ENCODE measurements around the gene DHCR7.

The DHCR7 gene

GRCh38 chr11:71443736-71444445 lies 4.3 kb downstream of the DHCR7 start:
- Histone ChIP-seq H3K27me3 (ENCODE audit: insufficient read depth, poor library complexity, severe bottlenecking) (no peaks in the 10 kb centered on the region), H3K4me3 (replicated peaks; ENCODE audit: insufficient read depth, low read length) (no peak overlapping the region), H3K27ac (replicated peaks) (no peak overlapping the region)
- no peak for TF ChIP-seq SPI1 (IDR thresholded peaks at IDR 0.05; ENCODE audit: borderline replicate concordance, low read depth)
- TF ChIP-seq CTCF (IDR thresholded peaks at IDR 0.05; ENCODE audit: insufficient read depth, low read length), result no peak
- no peak for TF ChIP-seq POLR2AphosphoS5 (IDR thresholded peaks at IDR 0.05; ENCODE audit: low read depth)
- DNase-seq (ENCODE audit: low read depth in 1 of 2, low spot score in 1 of 2), result no peak

DNA sequence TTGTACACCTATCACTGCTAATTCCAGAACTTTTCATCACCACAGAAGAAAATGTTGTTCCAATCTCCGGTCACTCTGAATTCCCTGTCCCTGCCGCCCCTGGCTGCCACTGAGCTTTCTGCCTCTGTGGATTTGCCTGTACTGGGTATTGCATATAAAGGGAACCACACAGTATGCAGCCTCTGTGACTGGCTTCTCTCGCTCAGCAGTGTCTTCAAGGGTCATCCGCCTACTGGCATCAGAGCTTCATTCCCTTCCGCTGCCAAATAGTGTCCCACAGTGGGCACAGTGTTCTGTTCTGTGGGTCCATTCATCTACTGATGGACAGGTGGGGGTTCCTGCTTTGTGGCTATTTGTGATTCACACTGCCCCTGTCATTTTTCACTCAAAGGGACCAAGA lies 5.3 kb downstream of the DHCR7 start:
- TF ChIP-seq, protein P1, sequence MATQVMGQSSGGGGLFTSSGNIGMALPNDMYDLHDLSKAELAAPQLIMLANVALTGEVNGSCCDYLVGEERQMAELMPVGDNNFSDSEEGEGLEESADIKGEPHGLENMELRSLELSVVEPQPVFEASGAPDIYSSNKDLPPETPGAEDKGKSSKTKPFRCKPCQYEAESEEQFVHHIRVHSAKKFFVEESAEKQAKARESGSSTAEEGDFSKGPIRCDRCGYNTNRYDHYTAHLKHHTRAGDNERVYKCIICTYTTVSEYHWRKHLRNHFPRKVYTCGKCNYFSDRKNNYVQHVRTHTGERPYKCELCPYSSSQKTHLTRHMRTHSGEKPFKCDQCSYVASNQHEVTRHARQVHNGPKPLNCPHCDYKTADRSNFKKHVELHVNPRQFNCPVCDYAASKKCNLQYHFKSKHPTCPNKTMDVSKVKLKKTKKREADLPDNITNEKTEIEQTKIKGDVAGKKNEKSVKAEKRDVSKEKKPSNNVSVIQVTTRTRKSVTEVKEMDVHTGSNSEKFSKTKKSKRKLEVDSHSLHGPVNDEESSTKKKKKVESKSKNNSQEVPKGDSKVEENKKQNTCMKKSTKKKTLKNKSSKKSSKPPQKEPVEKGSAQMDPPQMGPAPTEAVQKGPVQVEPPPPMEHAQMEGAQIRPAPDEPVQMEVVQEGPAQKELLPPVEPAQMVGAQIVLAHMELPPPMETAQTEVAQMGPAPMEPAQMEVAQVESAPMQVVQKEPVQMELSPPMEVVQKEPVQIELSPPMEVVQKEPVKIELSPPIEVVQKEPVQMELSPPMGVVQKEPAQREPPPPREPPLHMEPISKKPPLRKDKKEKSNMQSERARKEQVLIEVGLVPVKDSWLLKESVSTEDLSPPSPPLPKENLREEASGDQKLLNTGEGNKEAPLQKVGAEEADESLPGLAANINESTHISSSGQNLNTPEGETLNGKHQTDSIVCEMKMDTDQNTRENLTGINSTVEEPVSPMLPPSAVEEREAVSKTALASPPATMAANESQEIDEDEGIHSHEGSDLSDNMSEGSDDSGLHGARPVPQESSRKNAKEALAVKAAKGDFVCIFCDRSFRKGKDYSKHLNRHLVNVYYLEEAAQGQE (IDR thresholded peaks at IDR 0.05; ENCODE audit: insufficient replicate concordance, low read depth), result no peak
- TF ChIP-seq POLR2AphosphoS5 (IDR thresholded peaks at IDR 0.05; ENCODE audit: low read depth) (no peak), SPI1 (IDR thresholded peaks at IDR 0.05; ENCODE audit: borderline replicate concordance, low read depth) (no peak), CTCF (IDR thresholded peaks at IDR 0.05; ENCODE audit: insufficient read depth, low read length) (no peak)
- H3K4me3 ChIP-seq (replicated peaks; ENCODE audit: insufficient read depth, low read length), result no peak overlapping the region
- DNase-seq (ENCODE audit: low read depth in 1 of 2, low spot score in 1 of 2), result no peak

GRCh38 chr11:71442123-71442522 lies 6.1 kb downstream of the DHCR7 start:
- Histone ChIP-seq H3K27me3 (ENCODE audit: insufficient read depth, poor library complexity, severe bottlenecking) (no peaks in the 10 kb centered on the region), H3K27ac (replicated peaks) (no peak overlapping the region), H3K4me3 (replicated peaks; ENCODE audit: insufficient read depth, low read length) (no peak overlapping the region)
- DNase-seq (ENCODE audit: low read depth in 1 of 2, low spot score in 1 of 2), result no peak
- TF ChIP-seq POLR2AphosphoS5 (IDR thresholded peaks at IDR 0.05; ENCODE audit: low read depth), result no peak
- no peak for TF ChIP-seq CTCF (IDR thresholded peaks at IDR 0.05; ENCODE audit: insufficient read depth, low read length)
- no peak for TF ChIP-seq GABPA (IDR thresholded peaks at IDR 0.05; ENCODE audit: low read depth)
- TF ChIP-seq, protein P1 (IDR thresholded peaks at IDR 0.05; ENCODE audit: insufficient replicate concordance, low read depth), result no peak
- TF ChIP-seq SPI1 (IDR thresholded peaks at IDR 0.05; ENCODE audit: borderline replicate concordance, low read depth), result no peak

More for the DNA sequence above, 5.3 kb downstream of the DHCR7 start:
- Histone ChIP-seq H3K27ac (replicated peaks) (no peak overlapping the region), H3K27me3 (ENCODE audit: insufficient read depth, poor library complexity, severe bottlenecking) (no peaks in the 10 kb centered on the region)

DNA sequence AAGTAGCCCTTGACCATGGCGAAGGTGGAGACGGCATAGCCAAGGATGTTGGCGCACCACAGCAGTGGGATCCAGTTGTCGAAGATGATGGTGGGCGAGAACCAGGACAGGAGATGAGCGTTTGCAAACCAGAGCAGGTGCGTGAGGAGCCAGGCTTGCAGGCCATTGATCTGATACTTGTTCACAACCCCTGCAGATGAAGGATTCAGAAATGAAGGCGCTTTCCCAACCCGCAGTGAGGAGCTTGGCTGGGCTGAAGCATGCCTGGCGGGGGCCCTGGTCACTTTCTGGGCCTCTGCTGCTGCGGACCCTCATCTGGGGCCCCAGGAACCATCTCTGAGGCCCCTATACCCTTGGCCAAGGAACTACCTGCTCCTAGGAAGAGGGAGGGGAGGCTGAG lies 6.9 kb downstream of the DHCR7 start:
- no peak overlapping the region for H3K4me3 ChIP-seq (replicated peaks; ENCODE audit: insufficient read depth, low read length)
- TF ChIP-seq POLR2AphosphoS5 (IDR thresholded peaks at IDR 0.05; ENCODE audit: low read depth), result no peak
- TF ChIP-seq CTCF (IDR thresholded peaks at IDR 0.05; ENCODE audit: insufficient read depth, low read length), result no peak
- no peak for TF ChIP-seq SPI1 (IDR thresholded peaks at IDR 0.05; ENCODE audit: borderline replicate concordance, low read depth)
- no peak overlapping the region for H3K27ac ChIP-seq (replicated peaks)
- DNase-seq (ENCODE audit: low read depth in 1 of 2, low spot score in 1 of 2), result no peak
- H3K27me3 ChIP-seq (ENCODE audit: insufficient read depth, poor library complexity, severe bottlenecking), result no peaks in the 10 kb centered on the region
